ENCODE results near the gene EYS. TPM values are rescaled to one million over a fixed set of nuclear protein-coding genes. Genes with fewer than 3 reads are reported as not detected.

The EYS gene
- total RNA-seq, 4 donors from 2014 or later, result 0.12 to 1.4 (median 0.22) TPM

GRCh38 chr6:64146876-64147275 lies 1560.2 kb downstream of the EYS start:
- no peak for TF ChIP-seq CTCF (IDR thresholded peaks at IDR 0.05)
- no peak for DNase-seq (ENCODE audit: low spot score)
- no peak for ATAC-seq (ENCODE audit: low FRiP score)

- DNase-seq (ENCODE audit: low spot score) (no peak), ATAC-seq (ENCODE audit: low FRiP score) (no peak)
- TF ChIP-seq CTCF (IDR thresholded peaks at IDR 0.05), result no peak
Measured at GRCh38 chr6:64146094-64146493, 1560.9 kb downstream of the EYS start.

GRCh38 chr6:64145658-64146057 lies 1561.4 kb downstream of the EYS start:
- no peak for DNase-seq (ENCODE audit: low spot score)
- TF ChIP-seq CTCF (IDR thresholded peaks at IDR 0.05), result no peak
- no peak for ATAC-seq (ENCODE audit: low FRiP score)

GRCh38 chr6:64143101-64143500 lies 1563.9 kb downstream of the EYS start:
- no peak for ATAC-seq (ENCODE audit: low FRiP score)
- no peak for DNase-seq (ENCODE audit: low spot score)
- TF ChIP-seq CTCF (IDR thresholded peaks at IDR 0.05), result no peak

- ATAC-seq (ENCODE audit: low FRiP score) (no peak), DNase-seq (ENCODE audit: low spot score) (no peak)
- no peak for TF ChIP-seq CTCF (IDR thresholded peaks at IDR 0.05)
Measured at GRCh38 chr6:64141680-64142079, 1565.3 kb downstream of the EYS start.

- no peak for TF ChIP-seq CTCF (IDR thresholded peaks at IDR 0.05)
- DNase-seq (ENCODE audit: low spot score), result no peak
- no peak for ATAC-seq (ENCODE audit: low FRiP score)
Measured at GRCh38 chr6:64128301-64129024, 1578.6 kb downstream of the EYS start.

Measured in omental fat pad (tissue), 4 donors.